Psoas muscle (tissue), 8 donors: ENCODE measurements around the gene GPR78. TPM values are rescaled to one million over a fixed set of nuclear protein-coding genes. Genes with fewer than 3 reads are reported as not detected.
A peak's percentile ranks its signal among the peaks of the same experiment; 100 is the strongest.

Experiments
- ATAC-seq, 4 donors: fragments of 200-7000 bp; cut with Tn5 transposase; one replicate each; pipeline ENCODE4 v1.9.1; 2020; ENCODE audit warnings: moderate library complexity in 3 of 4, mild to moderate bottlenecking in 2 of 4
- DNase-seq, 2 donors: peaks; one replicate each; pipeline ENCODE4 v3.0.0-alpha.2; 2020
- H3K27ac ChIP-seq: fragments of 200-600 bp; one replicate; pipeline ENCODE4 v1.8.0; 2022
- H3K27me3 ChIP-seq, 3 donors: fragments of 200-600 bp in 1 of 3; one replicate each; pipeline versions ENCODE4 v1.6.1 to v1.8.0; 2013 to 2022; ENCODE audit warnings: low read length in 2 of 3, mild to moderate bottlenecking in 2 of 3, moderate library complexity in 1 of 3; ENCODE audit not compliant: insufficient read depth in 3 of 3
- H3K36me3 ChIP-seq, 2 donors: fragments of 200-600 bp in 1 of 2; one replicate each; pipeline versions ENCODE4 v1.6.1 to v1.8.0; 2013 to 2022; ENCODE audit warnings: low read depth in 1 of 2, mild to moderate bottlenecking in 1 of 2, moderate library complexity in 1 of 2; ENCODE audit not compliant: insufficient read depth in 1 of 2
- H3K4me1 ChIP-seq: fragments of 200-600 bp; one replicate; pipeline ENCODE4 v1.8.0; 2022
- H3K4me3 ChIP-seq: fragments of 200-600 bp; one replicate; pipeline ENCODE4 v1.8.0; 2022; ENCODE audit warnings: mild to moderate bottlenecking
- H3K9me3 ChIP-seq: fragments of 200-600 bp; one replicate; pipeline ENCODE4 v1.8.0; 2022
- CTCF ChIP-seq: fragments of 200-600 bp; IDR thresholded peaks from one replicate; pipeline ENCODE4 v1.8.0; 2022; ENCODE audit warnings: antibody characterized with exemption
- WGBS, 3 donors: extraction: QIAGEN DNeasy Blood & Tissue Kit; methylation state at CpG; one replicate each; pipeline versions ENCODE4 v1.1.6 to v1.1.7; 2013; 5-methylcytosine and 5-hydroxymethylcytosine counted together
- intact Hi-C, 2 donors: fragments of 100-400 bp; cut with DNase I; formaldehyde crosslinking; loops; one replicate each; pipeline versions ENCODE4 v1.11.0 to v1.14.2; 2022
- polyA plus RNA-seq, 3 donors: library from polyadenylated mRNA; stranded (reverse); fragments of 200-250 nt; gene quantifications; one replicate each; pipeline ENCODE4 v1.2.3, GENCODE V29; 2013
- total RNA-seq, 4 donors: library from RNA; stranded (reverse); fragmentation: NEBNext Ultra II Directional in 2 of 4; extraction: Animal tissue kit (Norgen Biotek cat#: 25700) in 2 of 4; gene quantifications; one replicate each; pipeline versions ENCODE4 v1.2.1 to v1.2.4, GENCODE V29; 2021 to 2023
- donor health status: healthy with polysubstance abuse.
- donor health status: DM: no; HTN: no; CAD: no; lungs with moderate emphysema.
- donor health status: Bipolar disorder and iron deficiency.
- donor health status: healthy.
- donor health status: DM: yes; HTN: yes; CAD: no.
- donor health status: DM: no; HTN: no; CAD: no.
- donor health status: DM: no; HTN: no; CAD: no.
- donor health status: DM: yes; HTN: yes; CAD: no.

GPR78 gene
- total and polyA plus RNA-seq, 7 donors, result not detected

GRCh38 chr4:8534611-8535010, 45.6 kb upstream of the GPR78 start:
- DNase-seq (no peak), ATAC-seq (no peak)
- 47 to 57% (median 56%) methylated on average over 2 of the region's 2 CpGs for WGBS, 3 donors
- no peak overlapping the region for H3K27ac ChIP-seq
- H3K9me3 ChIP-seq, result no peaks in the 10 kb centered on the region
- no peaks in the 10 kb centered on the region for H3K4me1 ChIP-seq
- intact Hi-C loops, result no loop called here
- no peaks in the 10 kb centered on the region for H3K36me3 ChIP-seq
- H3K4me3 ChIP-seq, result no peak overlapping the region
- H3K27me3 ChIP-seq, result peaks cover 0 to 13% (median 0%) of the 10 kb centered on the region in 3 donors
- no peak for TF ChIP-seq CTCF

GRCh38 chr4:8536467-8536866, 43.7 kb upstream of the GPR78 start:
- WGBS, 3 donors, result 89 to 92% (median 90%) methylated on average over 7 of the region's 7 CpGs
- Histone ChIP-seq H3K27ac (no peak overlapping the region), H3K9me3 (no peaks in the 10 kb centered on the region), H3K36me3 (no peaks in the 10 kb centered on the region), H3K27me3 (peaks cover 0 to 13% (median 0%) of the 10 kb centered on the region in 3 donors), H3K4me1 (no peaks in the 10 kb centered on the region), H3K4me3 (no peak overlapping the region)
- DNase-seq, result no peak
- no peak for ATAC-seq
- intact Hi-C loops, result no loop called here
- TF ChIP-seq CTCF, result no peak

- no peak overlapping the region for H3K27ac ChIP-seq
These were observed 43.1 kb upstream of the GPR78 start for GRCh38 chr4:8537041-8537461.

GRCh38 chr4:8538076-8538702, 42.0 kb upstream of the GPR78 start:
- Histone ChIP-seq H3K4me1 (no peaks in the 10 kb centered on the region), H3K27ac (no peak overlapping the region), H3K36me3 (no peaks in the 10 kb centered on the region), H3K9me3 (no peaks in the 10 kb centered on the region), H3K27me3 (peaks cover 0 to 7% (median 0%) of the 10 kb centered on the region in 3 donors), H3K4me3 (no peak overlapping the region)
- 91 to 97% (median 95%) methylated on average over 12 of the region's 12 CpGs for WGBS, 3 donors
- intact Hi-C loops, result no loop called here
- DNase-seq, result peak in 1 of 2 donors; percentile 36
- no peak for ATAC-seq
- TF ChIP-seq CTCF, result no peak

More at GRCh38 chr4:8537041-8537461, 43.1 kb upstream of the GPR78 start:
- WGBS, 3 donors, result 12 to 30% (median 18%) methylated on average over 9 of the region's 9 CpGs
- DNase-seq (peak; percentile 30 to 56), ATAC-seq (peak; percentile 46 to 74 (median 70))
- Histone ChIP-seq H3K27me3 (peaks cover 0 to 13% (median 0%) of the 10 kb centered on the region in 3 donors), H3K4me1 (no peaks in the 10 kb centered on the region), H3K4me3 (no peak overlapping the region), H3K9me3 (no peaks in the 10 kb centered on the region), H3K36me3 (no peaks in the 10 kb centered on the region)
- intact Hi-C loops, result no loop called here
- no peak for TF ChIP-seq CTCF
